H9 (cell line): ENCODE results near the gene POLR2L. TPM values are rescaled to one million over a fixed set of nuclear protein-coding genes. Genes with fewer than 3 reads are reported as not detected.

Experiments
- DNase-seq: peaks from one replicate; pipeline ENCODE4 v3.0.0-alpha.2; 2017
- H2AFZ ChIP-seq: one replicate; pipeline ENCODE4 v1.6.1; 2013; ENCODE audit warnings: mild to moderate bottlenecking, low read length, control low read depth, moderate library complexity
- H2AK5ac ChIP-seq: 2 replicates; pipeline ENCODE4 v1.6.1; 2013; ENCODE audit warnings: low read length, control low read depth, mixed read lengths; ENCODE audit not compliant: insufficient read length
- H2BK120ac ChIP-seq: one replicate; pipeline ENCODE4 v1.6.1; 2013; ENCODE audit warnings: low read depth, mild to moderate bottlenecking, low read length, control low read depth, inconsistent platforms; ENCODE audit not compliant: poor library complexity, severe bottlenecking
- H2BK12ac ChIP-seq: 2 replicates; pipeline ENCODE4 v1.6.1; 2013; ENCODE audit warnings: low read length, control low read depth, mixed read lengths, low read depth; ENCODE audit not compliant: insufficient read length
- H2BK15ac ChIP-seq: 2 replicates; pipeline ENCODE4 v1.6.1; 2013; ENCODE audit warnings: low read depth, low read length, control low read depth
- H2BK20ac ChIP-seq: one replicate; pipeline ENCODE4 v1.6.1; 2013; ENCODE audit warnings: low read depth, mild to moderate bottlenecking, low read length, control low read depth, inconsistent platforms; ENCODE audit not compliant: poor library complexity, severe bottlenecking
- H2BK5ac ChIP-seq: 2 replicates; pipeline ENCODE4 v1.6.1; 2013; ENCODE audit warnings: low read length, control low read depth, mixed read lengths; ENCODE audit not compliant: insufficient read length
- H3K14ac ChIP-seq: 2 replicates; pipeline ENCODE4 v1.6.1; 2013; ENCODE audit warnings: low read length, control low read depth; ENCODE audit not compliant: insufficient read depth
- H3K18ac ChIP-seq: 2 replicates; pipeline ENCODE4 v1.6.1; 2013; ENCODE audit warnings: low read depth, mild to moderate bottlenecking, mixed read lengths, low read length, control low read depth; ENCODE audit not compliant: insufficient read length
- H3K23ac ChIP-seq: 2 replicates; pipeline ENCODE4 v1.6.1; 2013; ENCODE audit warnings: low read length, control low read depth, mixed read lengths, low read depth; ENCODE audit not compliant: insufficient read length
- H3K23me2 ChIP-seq: 2 replicates; pipeline ENCODE4 v1.6.1; 2013; ENCODE audit warnings: low read depth, mild to moderate bottlenecking, mixed read lengths, low read length, control low read depth; ENCODE audit not compliant: insufficient read length, poor library complexity, severe bottlenecking
- H3K27ac ChIP-seq: 2 replicates; pipeline ENCODE4 v1.5.1; 2013; ENCODE audit warnings: low read length, control low read depth, mixed read lengths, low read depth; ENCODE audit not compliant: insufficient read length
- H3K27me3 ChIP-seq: 2 replicates; pipeline ENCODE4 v1.6.1; 2013; ENCODE audit warnings: low read length, control low read depth, inconsistent platforms; ENCODE audit not compliant: insufficient read depth
- H3K4ac ChIP-seq: 2 replicates; pipeline ENCODE4 v1.6.1; 2013; ENCODE audit warnings: low read depth, mild to moderate bottlenecking, control low read depth, inconsistent platforms, low read length, moderate library complexity
- H3K4me1 ChIP-seq: 2 replicates; pipeline ENCODE4 v1.6.1; 2013; ENCODE audit warnings: low read length, control low read depth, inconsistent platforms; ENCODE audit not compliant: insufficient read depth
- H3K4me2 ChIP-seq: 2 replicates; pipeline ENCODE4 v1.6.1; 2013; ENCODE audit warnings: low read length, control low read depth, mixed read lengths; ENCODE audit not compliant: insufficient read length, insufficient read depth
- H3K56ac ChIP-seq: 2 replicates; pipeline ENCODE4 v1.6.1; 2013; ENCODE audit warnings: low read depth, mild to moderate bottlenecking, mixed read lengths, low read length, control low read depth; ENCODE audit not compliant: insufficient read length
- H3K79me1 ChIP-seq: 2 replicates; pipeline ENCODE4 v1.6.1; 2013; ENCODE audit warnings: low read depth, mild to moderate bottlenecking, moderate library complexity, low read length, control low read depth, inconsistent platforms; ENCODE audit not compliant: insufficient read depth, poor library complexity, severe bottlenecking
- H3K79me2 ChIP-seq: 2 replicates; pipeline ENCODE4 v1.6.1; 2013; ENCODE audit warnings: low read length, control low read depth, inconsistent platforms; ENCODE audit not compliant: insufficient read depth
- H3K9ac ChIP-seq: 2 replicates; pipeline ENCODE4 v1.6.1; 2013; ENCODE audit warnings: low read length, control low read depth, mixed read lengths; ENCODE audit not compliant: insufficient read length; ENCODE audit errors: extremely low read depth
- H3K9me3 ChIP-seq: one replicate; pipeline ENCODE4 v1.6.1; 2013; ENCODE audit warnings: low read depth, low read length, inconsistent platforms; ENCODE audit not compliant: control insufficient read depth
- H3T11ph ChIP-seq: one replicate; pipeline ENCODE4 v1.6.1; 2013; ENCODE audit warnings: mild to moderate bottlenecking, low read length, control low read depth, inconsistent platforms
- H4K20me1 ChIP-seq: one replicate; pipeline ENCODE4 v1.6.1; 2013; ENCODE audit not compliant: control insufficient read depth, insufficient read length, insufficient read depth
- H4K5ac ChIP-seq: 2 replicates; pipeline ENCODE4 v1.6.1; 2013; ENCODE audit warnings: low read depth, mild to moderate bottlenecking, mixed read lengths, low read length, control low read depth; ENCODE audit not compliant: insufficient read length
- H4K8ac ChIP-seq: replicated peaks from 2 replicates; pipeline ENCODE4 v1.6.1; 2013; ENCODE audit warnings: low read length, control low read depth, mixed read lengths, low read depth; ENCODE audit not compliant: insufficient read length
- H4K91ac ChIP-seq: 2 replicates; pipeline ENCODE4 v1.6.1; 2013; ENCODE audit warnings: low read depth, mild to moderate bottlenecking, moderate library complexity, mixed read lengths, low read length, control low read depth; ENCODE audit not compliant: insufficient read length
- H3K27ac Mint-ChIP-seq, 3 experiments: 2 replicates in 2 of 3; 3 replicates in 1 of 3; pipeline ENCODE4 v1.8.0; 2020 to 2021; ENCODE audit warnings: mixed read lengths in 3 of 3, mild to moderate bottlenecking in 1 of 3, moderate library complexity in 1 of 3
- H3K27me3 Mint-ChIP-seq: 2 replicates; pipeline ENCODE4 v1.8.0; 2021; ENCODE audit warnings: low read depth, mild to moderate bottlenecking, moderate library complexity, mixed read lengths
- H3K36me3 Mint-ChIP-seq, 3 experiments: 2 replicates in 2 of 3; 3 replicates in 1 of 3; pipeline ENCODE4 v1.8.0; 2020 to 2021; ENCODE audit warnings: low read depth in 3 of 3, mixed read lengths in 3 of 3; ENCODE audit not compliant: insufficient read depth in 1 of 3
- H3K4me1 Mint-ChIP-seq, 2 experiments: 2 replicates each; pipeline ENCODE4 v1.8.0; 2020; ENCODE audit warnings: mixed read lengths in 2 of 2
- H3K4me3 Mint-ChIP-seq, 2 experiments: 2 replicates in 1 of 2; 3 replicates in 1 of 2; pipeline ENCODE4 v1.8.0; 2020 to 2021; ENCODE audit warnings: mild to moderate bottlenecking in 2 of 2, mixed read lengths in 2 of 2, moderate library complexity in 1 of 2
- H3K9me3 Mint-ChIP-seq, 2 experiments: 2 replicates in 1 of 2; 3 replicates in 1 of 2; pipeline ENCODE4 v1.8.0; 2020; ENCODE audit warnings: mild to moderate bottlenecking in 2 of 2, mixed read lengths in 2 of 2, moderate library complexity in 1 of 2
- WGBS: extraction: QIAGEN DNeasy Blood & Tissue Kit; methylation state at CpG from one replicate; pipeline ENCODE4 v1.1.7; 2013; ENCODE audit warnings: missing lambda C conversion rate, low lambda C conversion rate, mixed read lengths; ENCODE audit not compliant: insufficient read length; ENCODE audit errors: extremely low coverage; 5-methylcytosine and 5-hydroxymethylcytosine counted together
- total RNA-seq: library from RNA; stranded (reverse); gene quantifications from 2 replicates; pipeline ENCODE4 v1.2.1, GENCODE V29; 2021
- TF ChIP-seq, protein P1 (sequence below): fragments of 200-600 bp; sonication (generic); conservative IDR thresholded peaks from 3 replicates; pipeline ENCODE4 v1.8.0; 2021; ENCODE audit warnings: antibody characterized with exemption, mild to moderate bottlenecking

POLR2L gene
- total RNA-seq, 1 experiment from 2014 or later, result 135 TPM

GRCh38 chr11:844693-845644 lies 2.6 kb upstream of the POLR2L start:
- Histone ChIP-seq H3K9me3 (no peaks in the 10 kb centered on the region), H4K8ac (no peak overlapping the region), H2AK5ac (no peak overlapping the region), H3K4me2 (peak overlapping the region; percentile 75), H3K56ac (no peak overlapping the region), H2BK20ac (no peak overlapping the region), H3K27ac (no peak overlapping the region), H3K14ac (peak overlapping the region; percentile 37), H3K4me1 (peaks cover 2% of the 10 kb centered on the region; the same call in 1 of the 2 replicates), H3K4ac (no peak overlapping the region), H3K27me3 (no peaks in the 10 kb centered on the region; the same call in 1 of the 2 replicates), H2BK15ac (0 out of 2 replicates have a peak overlapping the region, but pooled peaks have one; percentile 2), H3K79me2 (no peaks in the 10 kb centered on the region; the same call in 1 of the 2 replicates), H3K9ac (no peak overlapping the region), H3K79me1 (peaks cover 2% of the 10 kb centered on the region), H3T11ph (no peak overlapping the region), H4K91ac (no peak overlapping the region), H3K23me2 (peaks cover 15% of the 10 kb centered on the region), H4K5ac (no peak overlapping the region), H4K20me1 (peaks cover 6% of the 10 kb centered on the region), H2BK5ac (no peak overlapping the region), H3K18ac (peak overlapping the region; percentile 41), H3K23ac (no peak overlapping the region), H2AFZ (no peak overlapping the region), H2BK120ac (no peak overlapping the region), H2BK12ac (peak overlapping the region; percentile 55)
- WGBS, result no CpG with 5 or more reads among the region's 31 CpGs
- peaks cover 17 to 36% of the 10 kb centered on the region in 2 experiments for H3K4me1 Mint-ChIP-seq
- no peaks in the 10 kb centered on the region for H3K9me3 Mint-ChIP-seq
- TF ChIP-seq, protein P1, sequence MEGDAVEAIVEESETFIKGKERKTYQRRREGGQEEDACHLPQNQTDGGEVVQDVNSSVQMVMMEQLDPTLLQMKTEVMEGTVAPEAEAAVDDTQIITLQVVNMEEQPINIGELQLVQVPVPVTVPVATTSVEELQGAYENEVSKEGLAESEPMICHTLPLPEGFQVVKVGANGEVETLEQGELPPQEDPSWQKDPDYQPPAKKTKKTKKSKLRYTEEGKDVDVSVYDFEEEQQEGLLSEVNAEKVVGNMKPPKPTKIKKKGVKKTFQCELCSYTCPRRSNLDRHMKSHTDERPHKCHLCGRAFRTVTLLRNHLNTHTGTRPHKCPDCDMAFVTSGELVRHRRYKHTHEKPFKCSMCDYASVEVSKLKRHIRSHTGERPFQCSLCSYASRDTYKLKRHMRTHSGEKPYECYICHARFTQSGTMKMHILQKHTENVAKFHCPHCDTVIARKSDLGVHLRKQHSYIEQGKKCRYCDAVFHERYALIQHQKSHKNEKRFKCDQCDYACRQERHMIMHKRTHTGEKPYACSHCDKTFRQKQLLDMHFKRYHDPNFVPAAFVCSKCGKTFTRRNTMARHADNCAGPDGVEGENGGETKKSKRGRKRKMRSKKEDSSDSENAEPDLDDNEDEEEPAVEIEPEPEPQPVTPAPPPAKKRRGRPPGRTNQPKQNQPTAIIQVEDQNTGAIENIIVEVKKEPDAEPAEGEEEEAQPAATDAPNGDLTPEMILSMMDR, result no peak; the same call in 1 of the 3 replicates
- H3K4me3 Mint-ChIP-seq, result peak overlapping the region; percentile 60 to 84
- DNase-seq, result peak; percentile 94
- H3K27me3 Mint-ChIP-seq, result peaks cover 7% of the 10 kb centered on the region
- H3K36me3 Mint-ChIP-seq, result peaks cover 0 to 15% (median 13%) of the 10 kb centered on the region in 3 experiments; a peak in 6 of 7 replicates
- H3K27ac Mint-ChIP-seq, result peak overlapping the region; percentile 47 to 96 (median 91); a peak in 6 of 7 replicates
